ENCODE results near the gene TAC3.
"Not testable (repeated sequence)": the region's sequence is repeated elsewhere in the genome, so short reads cannot be mapped to it uniquely, and the experiment has no call there.

Gene TAC3

GRCh38 chr12:57031789-57032188 is 15.5 kb upstream of the TAC3 start:
- H3K36me3 ChIP-seq (ENCODE audit: control insufficient read depth in 1 of 2, insufficient read depth in 2 of 2, low read length in 2 of 2), result no peaks in the 10 kb centered on the region
- peaks cover 0 to 10% of the 10 kb centered on the region in 2 donors for H3K4me1 ChIP-seq (ENCODE audit: control insufficient read depth in 1 of 2, insufficient read depth in 2 of 2, low read length in 2 of 2)
- H3K4me3 ChIP-seq (ENCODE audit: low read depth in 1 of 2, low read length in 2 of 2), result no peak overlapping the region
- no peaks in the 10 kb centered on the region for H3K27me3 ChIP-seq (ENCODE audit: low read depth, low read length)
- H3K27ac ChIP-seq (ENCODE audit: low read length), result no peak overlapping the region
- H3K9me3 ChIP-seq (ENCODE audit: control insufficient read depth in 1 of 2, low read length in 2 of 2), result no peaks in the 10 kb centered on the region

DNA sequence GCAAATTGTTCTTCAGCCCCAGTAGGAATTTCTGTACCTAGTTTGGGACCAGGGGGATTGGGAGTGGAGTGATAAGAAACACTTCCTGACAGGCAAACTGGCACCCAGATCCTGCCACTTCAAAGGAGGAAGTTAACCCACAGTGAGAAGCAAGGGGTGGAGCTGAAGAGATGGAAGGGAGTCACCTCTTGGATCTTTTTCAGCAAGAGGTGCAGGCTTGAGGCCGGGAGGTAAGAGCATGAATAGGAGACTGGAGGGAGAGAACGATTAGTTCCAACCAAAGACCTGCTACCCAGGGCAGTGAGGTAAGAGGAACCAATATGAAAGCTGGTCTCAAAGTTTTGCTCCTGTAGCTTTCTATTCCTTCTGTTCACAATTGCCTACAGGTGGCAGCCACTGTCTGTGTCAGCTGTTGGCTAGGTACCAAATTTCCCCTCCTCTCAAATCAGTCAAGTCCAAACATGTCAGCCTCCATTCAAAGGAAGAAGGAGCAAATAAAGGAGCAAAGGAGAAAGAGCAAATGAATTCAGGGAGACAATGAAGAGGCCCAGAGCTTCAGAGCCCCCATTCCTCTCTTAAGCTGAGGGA is 14.9 kb upstream of the TAC3 start:
- Histone ChIP-seq H3K27me3 (ENCODE audit: low read depth, low read length) (no peaks in the 10 kb centered on the region), H3K4me3 (ENCODE audit: low read depth in 1 of 2, low read length in 2 of 2) (no peak overlapping the region), H3K4me1 (ENCODE audit: control insufficient read depth in 1 of 2, insufficient read depth in 2 of 2, low read length in 2 of 2) (peaks cover 0 to 16% of the 10 kb centered on the region in 2 donors), H3K9me3 (ENCODE audit: control insufficient read depth in 1 of 2, low read length in 2 of 2) (no peaks in the 10 kb centered on the region), H3K27ac (ENCODE audit: low read length) (no peak overlapping the region), H3K36me3 (ENCODE audit: control insufficient read depth in 1 of 2, insufficient read depth in 2 of 2, low read length in 2 of 2) (no peaks in the 10 kb centered on the region)

DNA sequence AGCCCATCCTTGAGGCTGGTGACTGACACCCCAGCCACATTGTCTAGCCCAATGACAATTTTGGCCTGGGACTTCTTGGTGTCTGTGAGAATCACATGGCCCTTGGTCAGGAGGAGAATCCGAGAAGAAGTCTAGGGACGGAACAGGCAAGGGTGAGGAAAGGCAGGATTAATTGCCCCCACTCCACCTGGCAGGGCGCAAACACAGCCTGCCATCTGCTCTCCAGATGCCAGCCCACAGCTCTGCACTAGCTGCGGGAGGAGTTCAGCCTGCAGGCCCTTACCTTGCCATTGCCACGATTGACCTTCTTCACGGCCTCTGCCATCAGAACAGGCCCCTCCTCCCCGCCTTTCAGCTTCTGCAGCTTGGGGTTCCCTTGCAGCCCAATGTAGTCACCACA is 13.1 kb upstream of the TAC3 start:
- no peaks in the 10 kb centered on the region for H3K9me3 ChIP-seq (ENCODE audit: control insufficient read depth in 1 of 2, low read length in 2 of 2)
- H3K27ac ChIP-seq (ENCODE audit: low read length), result no peak overlapping the region
- no peak overlapping the region for H3K4me3 ChIP-seq (ENCODE audit: low read depth in 1 of 2, low read length in 2 of 2)
- no peaks in the 10 kb centered on the region for H3K27me3 ChIP-seq (ENCODE audit: low read depth, low read length)
- H3K36me3 ChIP-seq (ENCODE audit: control insufficient read depth in 1 of 2, insufficient read depth in 2 of 2, low read length in 2 of 2), result no peaks in the 10 kb centered on the region
- H3K4me1 ChIP-seq (ENCODE audit: control insufficient read depth in 1 of 2, insufficient read depth in 2 of 2, low read length in 2 of 2), result peaks cover 0 to 22% of the 10 kb centered on the region in 2 donors

- H3K9me3 ChIP-seq (ENCODE audit: control insufficient read depth in 1 of 2, low read length in 2 of 2), result no peaks in the 10 kb centered on the region
- no peaks in the 10 kb centered on the region for H3K36me3 ChIP-seq (ENCODE audit: control insufficient read depth in 1 of 2, insufficient read depth in 2 of 2, low read length in 2 of 2)
- no peaks in the 10 kb centered on the region for H3K27me3 ChIP-seq (ENCODE audit: low read depth, low read length)
- H3K27ac ChIP-seq (ENCODE audit: low read length), result no peak overlapping the region
- H3K4me1 ChIP-seq (ENCODE audit: control insufficient read depth in 1 of 2, insufficient read depth in 2 of 2, low read length in 2 of 2), result peaks cover 0 to 36% of the 10 kb centered on the region in 2 donors
- no peak overlapping the region for H3K4me3 ChIP-seq (ENCODE audit: low read depth in 1 of 2, low read length in 2 of 2)
Measured at GRCh38 chr12:57027805-57028153, 11.4 kb upstream of the TAC3 start.

DNA sequence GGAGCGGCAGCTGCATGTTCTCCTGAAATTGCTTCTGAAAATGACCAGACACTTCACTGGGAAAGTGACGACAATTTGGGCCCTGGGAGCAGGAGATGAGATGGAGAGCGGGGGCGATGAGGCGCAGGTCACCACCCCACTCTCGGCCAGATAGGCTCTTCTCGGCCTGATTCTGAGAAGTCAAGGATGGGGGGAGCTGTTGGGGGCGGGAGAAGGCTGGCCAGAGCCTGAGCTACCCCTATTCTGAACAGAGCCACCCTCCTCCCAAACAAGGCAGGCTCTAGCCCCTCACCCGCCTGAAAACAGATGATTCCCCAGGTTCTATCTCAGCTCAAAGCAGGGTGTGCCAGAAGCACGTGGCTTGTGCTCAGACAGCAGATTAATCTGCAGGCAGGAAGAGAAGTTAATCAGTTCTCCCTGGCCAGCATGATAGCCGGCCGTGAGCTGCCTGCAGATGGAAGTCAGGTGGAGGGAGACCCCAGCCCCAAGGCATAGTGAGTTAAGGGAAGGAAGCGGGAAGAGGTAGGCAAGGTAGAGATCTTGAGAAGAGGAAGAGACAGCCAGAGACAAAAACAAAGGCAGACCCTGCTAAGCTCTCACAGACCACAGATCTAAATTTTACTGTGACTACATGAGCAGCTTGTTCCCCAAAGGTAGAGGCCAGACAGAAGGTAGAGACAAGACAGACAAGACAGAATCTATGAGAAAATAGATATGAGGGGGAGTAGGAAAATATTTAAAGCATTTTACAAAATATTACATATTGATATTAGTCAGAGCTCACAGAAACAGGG is 10.9 kb upstream of the TAC3 start:
- H3K27me3 ChIP-seq (ENCODE audit: low read depth, low read length), result no peaks in the 10 kb centered on the region
- peaks cover 0 to 36% of the 10 kb centered on the region in 2 donors for H3K4me1 ChIP-seq (ENCODE audit: control insufficient read depth in 1 of 2, insufficient read depth in 2 of 2, low read length in 2 of 2)
- no peak overlapping the region for H3K27ac ChIP-seq (ENCODE audit: low read length)
- H3K4me3 ChIP-seq (ENCODE audit: low read depth in 1 of 2, low read length in 2 of 2), result no peak overlapping the region
- H3K9me3 ChIP-seq (ENCODE audit: control insufficient read depth in 1 of 2, low read length in 2 of 2), result no peaks in the 10 kb centered on the region
- no peaks in the 10 kb centered on the region for H3K36me3 ChIP-seq (ENCODE audit: control insufficient read depth in 1 of 2, insufficient read depth in 2 of 2, low read length in 2 of 2)

DNA sequence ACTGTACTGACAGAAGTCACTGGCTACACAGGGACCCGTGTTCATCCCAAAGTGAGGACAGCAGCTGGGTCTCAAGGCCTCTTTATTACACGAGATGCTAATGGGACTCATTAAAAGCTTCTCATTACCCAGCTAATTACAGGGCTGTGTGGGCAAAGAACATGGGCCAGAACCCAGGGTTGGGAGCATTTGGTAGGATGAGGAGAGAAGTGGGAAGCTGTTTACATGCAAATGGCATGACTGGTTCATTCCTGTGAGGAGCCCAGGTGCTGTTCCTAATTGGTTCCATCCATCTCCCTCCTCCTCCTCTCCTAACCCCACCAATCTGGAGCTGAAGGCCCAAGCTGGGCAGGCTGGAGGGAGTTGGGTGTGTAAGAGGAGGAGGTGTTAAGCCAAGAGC is 8.9 kb upstream of the TAC3 start:
- Histone ChIP-seq H3K27ac (ENCODE audit: low read length) (no peak overlapping the region), H3K4me3 (ENCODE audit: low read depth in 1 of 2, low read length in 2 of 2) (no peak overlapping the region), H3K36me3 (ENCODE audit: control insufficient read depth in 1 of 2, insufficient read depth in 2 of 2, low read length in 2 of 2) (no peaks in the 10 kb centered on the region), H3K9me3 (ENCODE audit: control insufficient read depth in 1 of 2, low read length in 2 of 2) (no peaks in the 10 kb centered on the region), H3K27me3 (ENCODE audit: low read depth, low read length) (no peaks in the 10 kb centered on the region), H3K4me1 (ENCODE audit: control insufficient read depth in 1 of 2, insufficient read depth in 2 of 2, low read length in 2 of 2) (peaks cover 0 to 36% of the 10 kb centered on the region in 2 donors)

- H3K4me3 ChIP-seq (ENCODE audit: low read depth in 1 of 2, low read length in 2 of 2); H3K36me3 ChIP-seq (ENCODE audit: control insufficient read depth in 1 of 2, insufficient read depth in 2 of 2, low read length in 2 of 2); H3K27ac ChIP-seq (ENCODE audit: low read length); H3K27me3 ChIP-seq (ENCODE audit: low read depth, low read length); H3K9me3 ChIP-seq (ENCODE audit: control insufficient read depth in 1 of 2, low read length in 2 of 2): not testable (repeated sequence)
- H3K4me1 ChIP-seq (ENCODE audit: control insufficient read depth in 1 of 2, insufficient read depth in 2 of 2, low read length in 2 of 2), result peaks cover 0 to 30% of the 10 kb centered on the region in 2 donors
Measured at GRCh38 chr12:57022324-57022723, 6.0 kb upstream of the TAC3 start.

DNA sequence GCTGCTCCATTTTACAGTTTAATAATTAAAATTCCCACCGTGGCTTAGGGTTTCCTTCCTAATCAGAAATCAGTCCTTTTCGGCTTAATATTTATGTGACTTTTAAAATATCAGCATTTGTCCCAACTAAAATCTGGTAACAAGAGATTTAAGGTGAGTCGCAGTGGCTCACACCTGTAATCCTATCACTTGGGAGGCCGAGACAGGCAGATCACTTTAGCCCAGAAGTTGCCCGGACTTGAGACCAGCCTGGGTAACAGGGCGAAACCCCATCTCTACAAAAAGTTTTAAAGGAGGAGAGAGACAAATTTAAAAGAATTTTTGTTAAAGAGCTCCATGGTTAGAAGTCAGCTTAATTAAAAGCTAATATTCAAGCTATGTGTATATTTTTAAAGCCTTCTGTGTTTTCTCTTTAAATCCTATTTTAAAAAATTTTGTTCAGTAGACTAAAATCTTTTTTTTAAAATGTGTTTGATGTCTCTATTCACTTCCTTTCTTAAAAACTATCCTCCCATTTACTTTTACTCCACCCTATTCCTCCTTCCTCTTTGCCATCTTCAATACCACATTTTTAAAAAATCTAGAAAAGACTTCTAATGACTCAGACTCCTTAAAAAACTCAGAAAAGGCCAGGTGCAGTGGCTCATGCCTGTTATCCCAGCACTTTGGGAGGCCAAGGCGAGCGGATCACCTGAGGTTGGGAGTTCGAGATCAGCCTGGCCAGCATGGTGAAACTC is 3.8 kb upstream of the TAC3 start:
- no peak overlapping the region for H3K4me3 ChIP-seq (ENCODE audit: low read depth in 1 of 2, low read length in 2 of 2)
- no peaks in the 10 kb centered on the region for H3K27me3 ChIP-seq (ENCODE audit: low read depth, low read length)
- H3K9me3 ChIP-seq (ENCODE audit: control insufficient read depth in 1 of 2, low read length in 2 of 2), result no peaks in the 10 kb centered on the region

GRCh38 chr12:57018906-57019305 is 2.6 kb upstream of the TAC3 start:
- no peaks in the 10 kb centered on the region for H3K36me3 ChIP-seq (ENCODE audit: control insufficient read depth in 1 of 2, insufficient read depth in 2 of 2, low read length in 2 of 2)
- H3K4me1 ChIP-seq (ENCODE audit: control insufficient read depth in 1 of 2, insufficient read depth in 2 of 2, low read length in 2 of 2), result peaks cover 0 to 8% of the 10 kb centered on the region in 2 donors
- H3K9me3 ChIP-seq (ENCODE audit: control insufficient read depth in 1 of 2, low read length in 2 of 2), result no peaks in the 10 kb centered on the region
- H3K4me3 ChIP-seq (ENCODE audit: low read depth in 1 of 2, low read length in 2 of 2), result no peak overlapping the region
- no peaks in the 10 kb centered on the region for H3K27me3 ChIP-seq (ENCODE audit: low read depth, low read length)
- no peak overlapping the region for H3K27ac ChIP-seq (ENCODE audit: low read length)

More for the DNA sequence above, 3.8 kb upstream of the TAC3 start:
- Histone ChIP-seq H3K36me3 (ENCODE audit: control insufficient read depth in 1 of 2, insufficient read depth in 2 of 2, low read length in 2 of 2) (no peaks in the 10 kb centered on the region), H3K4me1 (ENCODE audit: control insufficient read depth in 1 of 2, insufficient read depth in 2 of 2, low read length in 2 of 2) (peaks cover 0 to 20% of the 10 kb centered on the region in 2 donors), H3K27ac (ENCODE audit: low read length) (no peak overlapping the region)

GRCh38 chr12:57018353-57018752 is 2.0 kb upstream of the TAC3 start:
- H3K4me1 ChIP-seq (ENCODE audit: control insufficient read depth in 1 of 2, insufficient read depth in 2 of 2, low read length in 2 of 2); H3K9me3 ChIP-seq (ENCODE audit: control insufficient read depth in 1 of 2, low read length in 2 of 2); H3K36me3 ChIP-seq (ENCODE audit: control insufficient read depth in 1 of 2, insufficient read depth in 2 of 2, low read length in 2 of 2); H3K4me3 ChIP-seq (ENCODE audit: low read depth in 1 of 2, low read length in 2 of 2); H3K27me3 ChIP-seq (ENCODE audit: low read depth, low read length); H3K27ac ChIP-seq (ENCODE audit: low read length): not testable (repeated sequence)

DNA sequence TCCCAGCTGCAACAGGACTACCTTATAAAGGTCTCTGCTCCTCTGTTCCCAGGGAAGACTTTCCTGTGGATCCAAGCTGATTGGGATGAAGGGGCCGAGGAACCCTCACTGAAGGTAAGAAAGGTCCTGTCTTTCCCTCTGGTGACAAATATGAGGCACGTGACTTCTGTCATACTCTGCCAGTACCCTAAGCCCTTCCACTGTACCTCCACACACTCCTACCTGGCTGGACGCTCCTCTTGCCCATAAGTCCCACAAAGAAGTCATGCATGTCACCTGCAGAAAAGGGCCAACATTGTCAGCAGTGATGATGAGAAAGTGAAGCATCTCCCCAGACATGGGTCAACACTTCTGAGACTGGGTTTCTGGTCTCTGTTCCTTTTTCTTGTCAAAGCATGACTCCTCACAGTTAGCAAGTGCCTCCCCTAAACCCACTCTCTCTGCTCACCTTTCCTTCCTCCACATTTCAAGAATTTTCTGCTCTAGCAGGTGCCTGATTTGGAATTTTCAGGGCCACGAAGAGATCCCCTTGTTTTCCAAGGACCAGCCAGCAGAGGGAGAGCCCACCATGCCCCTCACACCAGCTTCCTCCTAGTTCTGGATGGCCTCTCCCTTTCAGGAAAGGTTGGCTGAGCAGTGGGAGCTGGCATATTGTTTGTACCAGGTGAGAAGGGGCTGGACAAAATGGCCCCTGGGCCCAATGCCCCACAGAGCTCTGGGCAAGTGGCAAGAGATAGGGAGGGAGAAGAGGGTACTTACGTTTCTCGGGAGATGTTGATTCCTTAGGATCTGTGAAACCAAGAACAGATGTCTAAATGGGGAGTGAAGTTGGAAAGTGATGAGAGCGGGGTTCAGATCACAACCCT is 3.5 kb downstream of the TAC3 start:
- no peak overlapping the region for H3K27ac ChIP-seq (ENCODE audit: low read length)
- peaks cover 7 to 9% of the 10 kb centered on the region in 2 donors for H3K4me1 ChIP-seq (ENCODE audit: control insufficient read depth in 1 of 2, insufficient read depth in 2 of 2, low read length in 2 of 2)
- no peaks in the 10 kb centered on the region for H3K9me3 ChIP-seq (ENCODE audit: control insufficient read depth in 1 of 2, low read length in 2 of 2)
- H3K4me3 ChIP-seq (ENCODE audit: low read depth in 1 of 2, low read length in 2 of 2), result no peak overlapping the region
- no peaks in the 10 kb centered on the region for H3K36me3 ChIP-seq (ENCODE audit: control insufficient read depth in 1 of 2, insufficient read depth in 2 of 2, low read length in 2 of 2)
- no peaks in the 10 kb centered on the region for H3K27me3 ChIP-seq (ENCODE audit: low read depth, low read length)
